ENCODE measurements around the gene ADGRE1. TPM values are rescaled to one million over a fixed set of nuclear protein-coding genes. Genes with fewer than 3 reads are reported as not detected.

ADGRE1 gene
- polyA plus RNA-seq, 1 donor (not counting 4 experiments of a cell fraction or from before 2014, with no cell fraction given): not detected

DNA sequence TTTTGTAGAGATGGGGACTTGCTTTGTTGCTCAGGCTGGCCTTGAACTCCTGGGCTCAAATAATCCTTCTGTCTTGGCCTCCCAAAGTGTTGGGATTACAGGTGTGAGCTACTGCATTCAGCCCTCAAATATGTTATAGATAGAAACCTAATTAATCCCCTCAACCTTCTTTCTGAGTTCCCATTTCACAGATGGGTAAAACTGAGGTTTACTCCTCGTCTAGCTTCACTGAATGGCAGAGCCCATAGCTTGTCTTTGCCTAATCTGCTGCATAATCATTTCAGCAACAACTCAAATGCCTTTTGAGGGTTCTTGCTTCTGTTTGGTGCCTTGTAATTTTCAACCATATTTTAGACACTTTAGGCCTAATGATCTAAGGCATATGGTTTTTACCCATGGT is 36.0 kb upstream of the ADGRE1 start:
- Histone ChIP-seq H3K4me3 (ENCODE audit: control insufficient read depth in 2 of 3, extremely low read depth in 1 of 3, insufficient read depth in 2 of 3, low read depth in 1 of 3, low read length in 3 of 3) (no peak overlapping the region), H3K9me3 (ENCODE audit: control insufficient read depth, low read depth, low read length) (no peaks in the 10 kb centered on the region), H3K9ac (ENCODE audit: control insufficient read depth, extremely low read depth, insufficient read depth, low read length) (no peak overlapping the region), H3K4me1 (ENCODE audit: control insufficient read depth, extremely low read depth, insufficient read depth, low read length) (no peaks in the 10 kb centered on the region), H3K27ac (ENCODE audit: control insufficient read depth, insufficient read depth, low read length) (no peak overlapping the region), H3K4me2 (ENCODE audit: control insufficient read depth, extremely low read depth, insufficient read depth, low read depth, low read length) (no peak overlapping the region), H3K27me3 (ENCODE audit: control insufficient read depth, extremely low read depth, insufficient read depth, low read length) (no peaks in the 10 kb centered on the region), H2AFZ (ENCODE audit: control insufficient read depth, low read length) (no peak overlapping the region), H4K20me1 (ENCODE audit: control insufficient read depth, extremely low read depth, insufficient read depth, low read length) (no peaks in the 10 kb centered on the region), H3K9me1 (ENCODE audit: control insufficient read depth, extremely low read depth, insufficient read depth, low read length) (no peaks in the 10 kb centered on the region), H3K79me2 (ENCODE audit: control insufficient read depth, insufficient read depth, low read length) (no peaks in the 10 kb centered on the region), H3K36me3 (ENCODE audit: control insufficient read depth in 2 of 2, extremely low read depth in 1 of 2, insufficient read depth in 2 of 2, low read length in 2 of 2) (no peaks in the 10 kb centered on the region)
- DNase-seq (ENCODE audit: low read depth, low spot score): no peak
- FAIRE-seq: no peak
- TF ChIP-seq, protein P1, sequence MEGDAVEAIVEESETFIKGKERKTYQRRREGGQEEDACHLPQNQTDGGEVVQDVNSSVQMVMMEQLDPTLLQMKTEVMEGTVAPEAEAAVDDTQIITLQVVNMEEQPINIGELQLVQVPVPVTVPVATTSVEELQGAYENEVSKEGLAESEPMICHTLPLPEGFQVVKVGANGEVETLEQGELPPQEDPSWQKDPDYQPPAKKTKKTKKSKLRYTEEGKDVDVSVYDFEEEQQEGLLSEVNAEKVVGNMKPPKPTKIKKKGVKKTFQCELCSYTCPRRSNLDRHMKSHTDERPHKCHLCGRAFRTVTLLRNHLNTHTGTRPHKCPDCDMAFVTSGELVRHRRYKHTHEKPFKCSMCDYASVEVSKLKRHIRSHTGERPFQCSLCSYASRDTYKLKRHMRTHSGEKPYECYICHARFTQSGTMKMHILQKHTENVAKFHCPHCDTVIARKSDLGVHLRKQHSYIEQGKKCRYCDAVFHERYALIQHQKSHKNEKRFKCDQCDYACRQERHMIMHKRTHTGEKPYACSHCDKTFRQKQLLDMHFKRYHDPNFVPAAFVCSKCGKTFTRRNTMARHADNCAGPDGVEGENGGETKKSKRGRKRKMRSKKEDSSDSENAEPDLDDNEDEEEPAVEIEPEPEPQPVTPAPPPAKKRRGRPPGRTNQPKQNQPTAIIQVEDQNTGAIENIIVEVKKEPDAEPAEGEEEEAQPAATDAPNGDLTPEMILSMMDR (optimal IDR thresholded peaks at IDR 0.05 in 1 of 3, IDR thresholded peaks at IDR 0.05 in 1 of 3, conservative IDR thresholded peaks at IDR 0.05 in 1 of 3; ENCODE audit: extremely low read depth in 1 of 3, insufficient read depth in 2 of 3, low read length in 3 of 3): no peak
- no peak for TF ChIP-seq EZH2 (IDR thresholded peaks at IDR 0.05; ENCODE audit: low read length)
- dilution Hi-C loops (cut with MboI; ENCODE audit: extremely low pct_ligation_motif_present, low sequenced_read_pairs): no loop called here

DNA sequence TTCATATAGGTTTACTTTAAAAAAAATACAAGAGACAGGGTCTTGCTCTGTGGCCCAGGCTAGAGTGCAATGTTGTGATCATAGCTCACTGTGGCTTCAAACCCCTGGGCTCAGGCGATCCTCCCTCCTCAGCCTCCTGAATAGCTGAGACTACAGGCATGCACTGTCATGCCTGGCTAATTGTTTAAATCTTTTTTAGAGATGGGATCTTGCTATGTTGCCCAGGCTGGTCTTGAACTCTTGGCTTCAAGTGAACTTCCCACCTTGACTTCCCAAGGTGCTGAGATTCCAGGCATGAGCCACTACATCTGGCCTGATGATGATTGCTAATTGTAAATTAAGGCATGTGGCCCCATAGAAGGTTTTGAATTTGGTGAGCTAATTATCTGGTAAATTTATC is 35.4 kb upstream of the ADGRE1 start:
- H3K9ac ChIP-seq (ENCODE audit: control insufficient read depth, extremely low read depth, insufficient read depth, low read length): no peak overlapping the region
- H3K4me3 ChIP-seq (ENCODE audit: control insufficient read depth in 2 of 3, extremely low read depth in 1 of 3, insufficient read depth in 2 of 3, low read depth in 1 of 3, low read length in 3 of 3): no peak overlapping the region
- no peaks in the 10 kb centered on the region for H3K9me3 ChIP-seq (ENCODE audit: control insufficient read depth, low read depth, low read length)
- TF ChIP-seq, protein P1 (optimal IDR thresholded peaks at IDR 0.05 in 1 of 3, IDR thresholded peaks at IDR 0.05 in 1 of 3, conservative IDR thresholded peaks at IDR 0.05 in 1 of 3; ENCODE audit: extremely low read depth in 1 of 3, insufficient read depth in 2 of 3, low read length in 3 of 3): no peak
- no peaks in the 10 kb centered on the region for H3K36me3 ChIP-seq (ENCODE audit: control insufficient read depth in 2 of 2, extremely low read depth in 1 of 2, insufficient read depth in 2 of 2, low read length in 2 of 2)
- no peaks in the 10 kb centered on the region for H3K4me1 ChIP-seq (ENCODE audit: control insufficient read depth, extremely low read depth, insufficient read depth, low read length)
- H2AFZ ChIP-seq (ENCODE audit: control insufficient read depth, low read length): no peak overlapping the region
- peaks cover 2% of the 10 kb centered on the region for H3K27me3 ChIP-seq (ENCODE audit: control insufficient read depth, extremely low read depth, insufficient read depth, low read length)
- FAIRE-seq (no peak), DNase-seq (ENCODE audit: low read depth, low spot score) (no peak)
- H4K20me1 ChIP-seq (ENCODE audit: control insufficient read depth, extremely low read depth, insufficient read depth, low read length): no peaks in the 10 kb centered on the region
- dilution Hi-C loops (cut with MboI; ENCODE audit: extremely low pct_ligation_motif_present, low sequenced_read_pairs): no loop called here
- H3K79me2 ChIP-seq (ENCODE audit: control insufficient read depth, insufficient read depth, low read length): no peaks in the 10 kb centered on the region
- no peaks in the 10 kb centered on the region for H3K9me1 ChIP-seq (ENCODE audit: control insufficient read depth, extremely low read depth, insufficient read depth, low read length)
- no peak overlapping the region for H3K4me2 ChIP-seq (ENCODE audit: control insufficient read depth, extremely low read depth, insufficient read depth, low read depth, low read length)
- H3K27ac ChIP-seq (ENCODE audit: control insufficient read depth, insufficient read depth, low read length): no peak overlapping the region

Measured in keratinocyte (primary cell).